ENCODE measurements around the gene GLUL. TPM values are rescaled to one million over a fixed set of nuclear protein-coding genes. Genes with fewer than 3 reads are reported as not detected.

GLUL gene
- total RNA-seq, 1 donor from 2014 or later, result 368 TPM

DNA sequence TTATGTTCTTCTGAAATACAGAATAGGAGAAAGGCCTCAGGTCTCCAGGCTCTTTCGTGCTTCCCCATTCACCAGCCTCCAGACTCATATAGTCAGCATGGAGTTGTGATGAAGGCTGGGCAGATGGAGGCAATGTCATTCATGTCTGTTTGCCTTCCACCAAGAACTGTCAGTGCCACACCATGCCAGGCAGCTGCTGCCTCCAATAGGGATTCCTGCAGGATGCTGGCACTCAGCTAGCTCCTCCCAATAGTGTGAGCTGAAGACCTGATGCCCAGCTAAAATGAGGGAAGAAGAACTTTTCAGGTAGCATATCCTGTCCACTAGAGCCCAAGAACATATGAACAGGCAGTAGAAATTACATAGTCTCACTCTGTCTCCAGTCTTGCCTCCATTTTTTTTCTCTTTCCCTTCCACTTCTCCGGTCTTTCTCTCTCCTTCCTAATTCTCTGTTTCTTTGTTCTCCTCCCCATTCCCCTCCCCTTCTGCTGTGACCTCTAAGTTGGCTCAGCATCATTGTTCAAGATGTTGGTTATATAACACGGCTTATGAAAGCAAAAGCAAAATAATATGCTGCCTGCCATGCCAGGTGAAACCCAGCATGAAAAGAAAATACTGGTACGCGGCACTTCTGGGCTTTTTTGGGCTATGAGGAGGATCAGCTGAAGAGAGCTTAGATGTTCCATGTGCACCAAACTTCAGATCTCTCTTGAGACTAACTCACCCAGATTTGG lies 17.3 kb downstream of the GLUL start:
- Histone ChIP-seq H3K27me3 (ENCODE audit: low read depth) (no peaks in the 10 kb centered on the region), H3K9me3 (replicated peaks) (no peaks in the 10 kb centered on the region), H3K4me1 (peaks cover 8% of the 10 kb centered on the region), H3K36me3 (no peaks in the 10 kb centered on the region), H3K27ac (replicated peaks) (no peak overlapping the region), H3K4me3 (no peak overlapping the region)
- TF ChIP-seq, protein P1, sequence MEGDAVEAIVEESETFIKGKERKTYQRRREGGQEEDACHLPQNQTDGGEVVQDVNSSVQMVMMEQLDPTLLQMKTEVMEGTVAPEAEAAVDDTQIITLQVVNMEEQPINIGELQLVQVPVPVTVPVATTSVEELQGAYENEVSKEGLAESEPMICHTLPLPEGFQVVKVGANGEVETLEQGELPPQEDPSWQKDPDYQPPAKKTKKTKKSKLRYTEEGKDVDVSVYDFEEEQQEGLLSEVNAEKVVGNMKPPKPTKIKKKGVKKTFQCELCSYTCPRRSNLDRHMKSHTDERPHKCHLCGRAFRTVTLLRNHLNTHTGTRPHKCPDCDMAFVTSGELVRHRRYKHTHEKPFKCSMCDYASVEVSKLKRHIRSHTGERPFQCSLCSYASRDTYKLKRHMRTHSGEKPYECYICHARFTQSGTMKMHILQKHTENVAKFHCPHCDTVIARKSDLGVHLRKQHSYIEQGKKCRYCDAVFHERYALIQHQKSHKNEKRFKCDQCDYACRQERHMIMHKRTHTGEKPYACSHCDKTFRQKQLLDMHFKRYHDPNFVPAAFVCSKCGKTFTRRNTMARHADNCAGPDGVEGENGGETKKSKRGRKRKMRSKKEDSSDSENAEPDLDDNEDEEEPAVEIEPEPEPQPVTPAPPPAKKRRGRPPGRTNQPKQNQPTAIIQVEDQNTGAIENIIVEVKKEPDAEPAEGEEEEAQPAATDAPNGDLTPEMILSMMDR (IDR thresholded peaks at IDR 0.05; ENCODE audit: borderline replicate concordance), result no peak
- DNase-seq, result no peak
- intact Hi-C loops (cut with micrococcal nuclease), result no loop called here

DNA sequence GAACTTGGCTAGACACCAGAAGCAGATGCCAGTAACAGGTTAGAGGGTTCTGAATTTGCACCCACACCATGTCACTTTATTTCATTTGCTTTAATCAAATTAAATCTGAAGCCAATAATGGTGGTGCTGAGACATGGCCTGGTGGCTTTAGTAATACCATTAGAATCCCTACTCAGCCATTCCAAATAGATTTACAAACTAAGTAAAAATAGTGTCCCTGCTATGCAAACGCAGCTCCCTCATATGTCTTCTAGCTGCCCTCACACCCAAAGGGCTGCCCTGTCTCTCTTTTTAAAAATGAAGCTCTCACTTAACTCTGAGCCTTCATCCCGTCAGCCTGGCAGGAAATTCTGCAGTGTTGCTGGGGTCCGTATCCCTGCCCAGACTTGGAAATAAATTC lies 21.1 kb downstream of the GLUL start:
- H3K9me3 ChIP-seq (replicated peaks), result no peaks in the 10 kb centered on the region
- no peak for DNase-seq
- intact Hi-C loops (cut with micrococcal nuclease), result no loop called here
- H3K27me3 ChIP-seq (ENCODE audit: low read depth), result no peaks in the 10 kb centered on the region
- no peaks in the 10 kb centered on the region for H3K36me3 ChIP-seq
- TF ChIP-seq, protein P1 (IDR thresholded peaks at IDR 0.05; ENCODE audit: borderline replicate concordance), result no peak
- H3K4me1 ChIP-seq, result peaks cover 12% of the 10 kb centered on the region
- no peak overlapping the region for H3K27ac ChIP-seq (replicated peaks)
- no peak overlapping the region for H3K4me3 ChIP-seq

DNA sequence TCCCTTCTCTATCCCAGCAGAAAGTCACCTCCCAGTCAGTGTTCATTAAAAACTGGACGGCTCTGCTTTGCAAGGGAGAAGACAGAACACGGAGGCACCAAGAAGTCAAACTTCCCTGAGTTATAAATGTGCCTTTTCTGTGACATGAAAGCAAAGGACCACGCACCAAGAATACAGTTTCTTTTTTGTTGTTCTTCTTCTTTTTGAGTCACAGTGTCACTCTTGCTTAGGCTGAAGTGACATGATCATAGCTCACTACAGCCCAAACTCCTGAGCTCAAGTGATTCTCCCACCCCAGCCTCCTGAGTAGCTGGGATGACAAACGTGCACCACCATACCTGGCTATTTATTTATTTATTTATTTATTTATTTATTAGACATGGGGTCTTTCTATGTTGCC lies 22.7 kb downstream of the GLUL start:
- Histone ChIP-seq H3K27ac (replicated peaks) (no peak overlapping the region), H3K9me3 (replicated peaks) (no peaks in the 10 kb centered on the region), H3K27me3 (ENCODE audit: low read depth) (no peaks in the 10 kb centered on the region), H3K4me3 (no peak overlapping the region), H3K36me3 (no peaks in the 10 kb centered on the region), H3K4me1 (peaks cover 12% of the 10 kb centered on the region)
- no peak for DNase-seq
- TF ChIP-seq, protein P1 (IDR thresholded peaks at IDR 0.05; ENCODE audit: borderline replicate concordance), result no peak
- intact Hi-C loops (cut with micrococcal nuclease), result no loop called here

DNA sequence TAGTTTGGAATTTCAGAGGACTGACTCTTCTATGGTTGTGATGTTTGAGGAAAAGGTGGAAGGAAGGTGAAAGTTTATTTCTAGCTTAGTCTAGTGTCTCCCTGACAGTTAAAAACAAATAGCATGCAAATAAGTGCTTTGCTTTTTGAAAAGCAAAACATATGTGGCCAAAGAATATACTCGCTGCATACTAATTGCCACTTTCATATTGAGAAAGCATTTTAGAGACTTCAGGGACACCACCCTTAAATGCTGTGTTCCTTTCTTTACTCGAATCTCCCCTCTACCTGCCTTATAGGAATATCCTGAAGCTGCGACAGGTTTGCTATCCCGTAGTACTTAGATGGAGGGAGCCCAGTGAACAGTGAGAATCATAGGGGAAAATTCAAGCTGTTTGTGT lies 23.2 kb downstream of the GLUL start:
- Histone ChIP-seq H3K9me3 (replicated peaks) (no peaks in the 10 kb centered on the region), H3K27ac (replicated peaks) (no peak overlapping the region), H3K27me3 (ENCODE audit: low read depth) (no peaks in the 10 kb centered on the region), H3K4me3 (no peak overlapping the region), H3K4me1 (peaks cover 15% of the 10 kb centered on the region), H3K36me3 (no peaks in the 10 kb centered on the region)
- TF ChIP-seq, protein P1 (IDR thresholded peaks at IDR 0.05; ENCODE audit: borderline replicate concordance), result no peak
- intact Hi-C loops (cut with micrococcal nuclease), result no loop called here
- no peak for DNase-seq

DNA sequence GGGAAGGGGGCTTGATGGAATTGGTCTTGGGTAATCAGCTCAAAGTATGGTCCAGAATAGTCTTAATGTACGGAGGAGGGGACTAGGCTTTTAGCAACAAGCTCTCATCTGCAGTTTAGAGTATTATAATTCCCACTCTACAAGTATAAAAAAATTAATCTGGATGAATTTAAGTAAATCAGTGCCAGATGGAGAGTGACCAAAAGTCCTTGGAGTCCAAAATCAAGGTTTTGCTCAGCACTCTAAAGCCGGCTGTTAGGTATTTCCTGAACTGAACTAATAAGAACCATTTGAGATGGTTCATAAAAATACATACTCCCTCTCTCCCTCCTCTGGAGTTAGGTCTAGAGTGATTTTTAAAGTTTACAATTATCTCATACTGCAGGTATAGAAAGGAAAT lies 23.7 kb downstream of the GLUL start:
- H3K9me3 ChIP-seq (replicated peaks), result no peaks in the 10 kb centered on the region

More for the DNA sequence above, 23.7 kb downstream of the GLUL start:
- Histone ChIP-seq H3K4me3 (no peak overlapping the region), H3K27ac (replicated peaks) (no peak overlapping the region), H3K36me3 (no peaks in the 10 kb centered on the region), H3K4me1 (peaks cover 19% of the 10 kb centered on the region), H3K27me3 (ENCODE audit: low read depth) (no peaks in the 10 kb centered on the region)
- TF ChIP-seq, protein P1 (IDR thresholded peaks at IDR 0.05; ENCODE audit: borderline replicate concordance), result no peak
- DNase-seq, result no peak
- intact Hi-C loops (cut with micrococcal nuclease), result no loop called here
